GM18499 (cell line): ENCODE data around the gene CAMTA1.

Experiments
- ATAC-seq: cut with Tn5 transposase; IDR thresholded peaks from one replicate; pipeline ENCODE4 v1.9.1; 2021; ENCODE audit warnings: moderate number of reproducible peaks; ENCODE audit not compliant: insufficient read depth, unreplicated experiment

The CAMTA1 gene

GRCh38 chr1:7503691-7504437 lies 718.6 kb downstream of the CAMTA1 start:
- no peak for ATAC-seq

- ATAC-seq: no peak
Observed at GRCh38 chr1:7504438-7504720, 719.1 kb downstream of the CAMTA1 start.

- no peak for ATAC-seq
Observed at GRCh38 chr1:7505094-7505770, 720.0 kb downstream of the CAMTA1 start.

- no peak for ATAC-seq
Observed at GRCh38 chr1:7505771-7506453, 720.7 kb downstream of the CAMTA1 start.

- no peak for ATAC-seq
Observed at GRCh38 chr1:7506454-7507284, 721.4 kb downstream of the CAMTA1 start.

GRCh38 chr1:7507285-7508019 lies 722.2 kb downstream of the CAMTA1 start:
- ATAC-seq: no peak

- no peak for ATAC-seq
Observed at GRCh38 chr1:7508052-7508933, 723.0 kb downstream of the CAMTA1 start.

GRCh38 chr1:7508934-7509519 lies 723.8 kb downstream of the CAMTA1 start:
- no peak for ATAC-seq

- no peak for ATAC-seq
Observed at GRCh38 chr1:7509598-7509997, 724.3 kb downstream of the CAMTA1 start.

GRCh38 chr1:7510389-7510931 lies 725.2 kb downstream of the CAMTA1 start:
- no peak for ATAC-seq

- no peak for ATAC-seq
Observed at GRCh38 chr1:7511381-7511780, 726.1 kb downstream of the CAMTA1 start.

- no peak for ATAC-seq
Observed at GRCh38 chr1:7513081-7513480, 727.8 kb downstream of the CAMTA1 start.

- no peak for ATAC-seq
Observed at GRCh38 chr1:7515175-7515574, 729.9 kb downstream of the CAMTA1 start.

GRCh38 chr1:7515904-7516303 lies 730.6 kb downstream of the CAMTA1 start:
- no peak for ATAC-seq

- no peak for ATAC-seq
Observed at GRCh38 chr1:7516341-7516740, 731.1 kb downstream of the CAMTA1 start.

GRCh38 chr1:7516929-7517328 lies 731.7 kb downstream of the CAMTA1 start:
- ATAC-seq: no peak

- no peak for ATAC-seq
Observed at GRCh38 chr1:7517611-7518330, 732.5 kb downstream of the CAMTA1 start.

GRCh38 chr1:7518411-7518810 lies 733.2 kb downstream of the CAMTA1 start:
- ATAC-seq: no peak
